ENCODE data around the gene CEP120. TPM values are rescaled to one million over a fixed set of nuclear protein-coding genes. Genes with fewer than 3 reads are reported as not detected.
"Not testable (repeated sequence)": the region's sequence is repeated elsewhere in the genome, so short reads cannot be mapped to it uniquely, and the experiment has no call there.

Gene CEP120
- polyA plus RNA-seq, 10 donors, result 10.2 to 16.2 (median 13.8) TPM

DNA sequence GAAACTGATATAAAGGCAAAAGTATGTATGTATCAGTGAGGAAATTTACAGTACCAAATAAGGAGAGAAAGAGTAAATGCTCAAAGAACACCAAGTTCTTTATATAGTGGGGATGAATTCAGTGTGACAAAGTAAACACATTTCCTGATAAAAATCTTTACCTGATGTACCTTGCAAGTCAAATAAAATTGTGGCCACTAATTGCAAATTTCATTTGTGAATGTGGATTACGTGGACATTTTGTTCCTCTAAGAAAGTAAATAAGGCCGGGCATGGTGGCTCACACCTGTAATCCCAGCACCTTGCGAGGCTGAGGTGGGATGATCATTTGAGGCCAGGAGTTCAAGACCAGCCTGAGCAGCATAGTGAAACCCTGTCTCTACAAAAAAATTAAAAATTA is 25.7 kb downstream of the CEP120 start:
- no peak for DNase-seq

DNA sequence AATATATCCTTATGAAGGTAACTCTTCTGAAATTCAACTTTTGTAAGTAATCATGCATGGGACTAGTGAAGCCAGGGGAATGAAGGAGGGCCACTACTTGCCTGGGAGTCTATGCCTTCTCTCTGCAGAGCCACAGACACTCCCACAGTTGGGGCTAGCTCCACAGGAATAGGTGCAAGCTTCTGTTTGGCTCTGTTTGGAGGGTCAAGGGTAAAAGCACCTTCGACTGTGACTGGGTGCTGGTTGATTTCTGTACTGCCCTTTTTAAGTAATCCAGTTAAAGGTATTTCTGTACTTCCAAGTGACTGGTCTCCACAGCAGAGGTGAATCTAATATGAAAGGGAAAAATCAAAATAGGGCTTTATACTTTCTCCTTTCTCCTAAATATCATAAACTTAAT is 32.2 kb downstream of the CEP120 start:
- DNase-seq, result no peak

DNA sequence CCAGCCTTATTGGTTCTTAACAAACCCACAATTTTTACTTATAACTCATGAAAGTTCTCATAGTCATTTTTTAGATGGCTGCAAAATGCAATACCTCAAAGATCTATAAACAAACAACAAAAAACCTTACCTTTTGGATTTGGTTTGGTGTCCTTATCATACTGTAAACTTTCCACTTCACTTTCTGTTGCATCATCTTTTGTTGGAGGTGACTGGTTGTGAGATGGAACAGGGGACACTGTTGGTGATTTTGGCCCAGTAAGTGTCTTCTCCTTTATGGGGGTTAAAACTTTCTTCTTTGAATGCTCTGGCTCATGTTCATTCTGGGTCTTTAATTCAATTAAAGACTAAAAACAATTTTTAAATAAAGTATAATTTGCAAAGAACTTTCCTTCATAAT is 33.4 kb downstream of the CEP120 start:
- no peak for DNase-seq

DNA sequence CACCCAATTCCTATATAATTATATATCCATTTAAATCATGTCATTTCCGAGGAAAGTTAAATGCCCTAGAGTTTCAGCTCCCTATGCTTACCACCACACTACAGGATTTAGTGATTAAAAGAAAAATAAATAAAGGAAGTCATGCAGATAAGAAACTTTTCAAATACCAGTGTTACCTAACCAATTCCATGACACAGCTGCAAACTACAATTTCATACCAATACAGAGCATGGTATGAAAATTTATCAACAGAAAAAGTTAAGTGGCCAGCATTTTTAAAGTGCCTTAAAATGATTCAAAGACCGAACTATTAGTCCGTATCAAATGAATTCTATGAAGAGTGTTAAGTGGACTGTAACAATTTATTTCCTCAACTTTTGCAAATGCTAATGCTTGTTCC is 35.9 kb downstream of the CEP120 start:
- DNase-seq, result no peak

DNA sequence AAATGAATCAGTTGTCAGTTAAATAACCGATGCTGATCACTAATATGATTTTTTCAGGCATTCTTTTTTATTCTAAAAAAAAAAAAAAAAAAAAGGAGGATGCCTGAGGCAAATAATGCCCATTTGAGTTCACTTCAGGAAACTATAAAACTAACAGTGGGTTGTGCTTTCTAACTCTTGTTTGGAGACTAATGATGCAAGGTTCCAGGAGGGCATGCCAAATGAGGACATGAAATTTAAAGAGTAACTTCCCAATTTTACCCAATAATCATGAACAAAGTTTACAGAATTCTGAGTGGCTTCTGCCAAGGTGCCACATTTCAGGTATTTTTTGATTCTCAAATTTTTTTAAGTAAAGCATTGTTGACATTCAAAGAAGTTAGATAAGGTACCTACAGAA is 41.0 kb downstream of the CEP120 start:
- DNase-seq, result no peak

DNA sequence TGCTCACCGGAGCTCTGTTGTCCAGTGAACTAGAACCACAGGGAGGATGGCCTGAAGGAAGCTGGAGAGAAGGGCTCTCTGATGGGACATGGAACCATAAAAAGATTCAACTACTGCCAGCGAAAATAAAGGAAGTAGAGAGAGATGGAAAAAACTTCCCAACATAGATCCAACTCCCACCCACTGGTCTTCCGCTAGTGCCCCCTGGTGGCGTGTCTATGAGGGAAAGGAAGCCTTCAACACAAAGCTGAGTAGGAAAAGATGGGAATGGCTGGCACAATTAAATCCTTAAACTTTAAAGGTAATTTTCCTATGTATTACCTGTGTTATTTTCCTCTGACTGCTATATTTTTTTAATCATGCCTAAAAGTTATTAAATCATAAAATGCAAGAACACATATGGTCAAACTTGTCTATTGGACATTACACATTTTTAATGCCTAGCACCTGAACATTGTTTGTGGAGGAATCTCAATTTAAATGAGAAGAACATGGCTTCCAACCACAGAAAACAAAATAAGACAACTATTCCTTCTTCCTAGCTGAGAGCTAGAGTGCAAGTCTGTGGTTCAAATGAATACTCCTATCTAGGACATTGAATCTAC is 51.5 kb downstream of the CEP120 start:
- peak in 1 of 3 donors; percentile 18 for DNase-seq

DNA sequence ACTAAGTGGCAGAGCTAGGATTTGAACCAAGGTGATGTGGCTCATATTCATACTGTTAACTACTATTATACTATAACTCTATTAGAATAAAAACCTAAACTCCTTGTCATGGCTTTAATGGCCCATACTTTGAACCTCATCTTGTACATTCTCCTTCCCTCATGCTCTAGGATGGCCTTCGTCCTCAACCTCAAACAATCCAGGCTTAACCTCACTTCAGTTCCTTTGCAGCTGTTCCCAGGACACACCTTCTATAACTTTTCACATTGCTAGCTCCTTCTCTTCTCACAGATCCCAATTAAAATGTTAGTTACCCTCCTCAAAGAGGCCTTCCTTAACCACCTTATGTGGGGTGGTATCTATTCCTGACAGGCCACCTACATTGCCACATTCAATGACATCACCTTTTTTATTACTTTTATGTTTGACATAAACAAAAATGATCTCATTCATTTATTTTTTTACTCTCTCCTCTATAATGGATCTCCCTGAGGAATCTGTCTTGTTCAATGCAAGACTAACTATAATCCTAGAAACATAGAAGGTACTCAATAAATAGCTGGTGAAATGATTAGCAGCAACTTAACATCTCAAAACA is 53.7 kb downstream of the CEP120 start:
- DNase-seq, result no peak

DNA sequence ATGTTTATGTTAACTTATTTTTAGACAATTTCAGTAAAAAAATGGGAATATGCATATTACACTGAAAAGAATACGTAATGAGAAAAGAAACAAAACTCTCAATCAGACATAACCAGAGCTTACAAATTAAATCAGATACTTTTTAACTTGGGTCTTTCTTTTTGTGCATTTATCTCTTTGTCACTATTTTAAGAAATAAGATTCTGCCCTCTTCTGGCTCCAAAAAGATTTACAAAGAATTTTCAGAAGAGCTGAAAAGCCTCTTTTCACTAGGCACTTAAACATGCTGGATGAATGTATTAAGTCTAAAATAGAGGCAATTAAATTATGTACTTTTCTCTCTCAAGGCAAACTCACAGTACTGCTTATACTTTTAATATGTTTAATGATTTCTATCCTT is 55.5 kb downstream of the CEP120 start:
- DNase-seq, result peak in 1 of 3 donors; percentile 25

DNA sequence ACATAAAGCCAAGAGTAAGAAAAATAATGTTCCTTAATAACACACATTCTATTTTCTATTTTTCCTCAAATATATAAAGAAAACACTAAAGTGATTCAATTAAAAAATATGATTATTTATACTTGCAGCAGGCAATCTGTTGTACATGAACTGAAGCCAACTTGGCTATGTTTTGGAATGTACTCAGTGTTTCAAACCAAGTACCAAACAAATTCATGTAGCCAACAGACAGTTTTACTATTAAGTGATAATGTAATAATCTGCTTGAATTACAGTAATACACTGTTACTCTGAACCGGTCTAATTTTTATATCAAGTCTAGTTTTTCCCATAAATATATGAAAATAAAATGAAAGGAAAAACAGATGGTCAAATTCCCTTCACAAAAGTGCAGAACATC is 58.0 kb downstream of the CEP120 start:
- DNase-seq, result peak; percentile 6 to 59 (median 35)

DNA sequence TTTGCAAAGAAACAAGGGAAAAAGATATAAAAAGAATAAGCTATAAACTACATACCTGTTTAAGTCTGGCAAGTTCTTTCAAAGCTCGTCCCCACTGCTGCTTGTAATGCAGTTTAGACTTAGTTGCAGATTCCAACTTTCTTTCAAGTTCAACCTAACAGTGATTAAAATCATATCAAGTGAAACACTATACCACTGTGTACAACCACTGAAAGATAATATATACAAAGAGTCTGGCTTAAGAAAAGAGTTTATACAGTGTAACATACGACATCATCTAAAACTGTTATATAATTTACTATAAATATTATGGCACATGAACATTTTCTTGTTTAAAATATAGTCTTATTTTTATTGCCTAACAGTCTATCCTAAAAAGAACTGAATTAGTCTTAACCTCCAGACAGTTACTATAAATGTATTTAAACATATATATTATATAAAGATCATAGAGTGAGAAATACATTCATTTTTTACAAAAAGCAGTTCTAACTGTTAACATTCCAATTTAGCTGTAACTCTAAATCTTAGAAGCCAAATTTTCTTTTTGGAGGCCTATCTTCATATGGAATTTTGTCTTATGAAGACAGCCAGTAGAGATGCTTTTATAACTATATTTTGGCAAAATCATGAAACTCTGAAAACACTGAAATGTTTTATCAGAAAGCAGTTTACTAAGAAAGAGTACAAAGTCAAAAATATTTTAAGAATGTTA is 58.6 kb downstream of the CEP120 start:
- peak in 1 of 3 donors; percentile 21 for DNase-seq

DNA sequence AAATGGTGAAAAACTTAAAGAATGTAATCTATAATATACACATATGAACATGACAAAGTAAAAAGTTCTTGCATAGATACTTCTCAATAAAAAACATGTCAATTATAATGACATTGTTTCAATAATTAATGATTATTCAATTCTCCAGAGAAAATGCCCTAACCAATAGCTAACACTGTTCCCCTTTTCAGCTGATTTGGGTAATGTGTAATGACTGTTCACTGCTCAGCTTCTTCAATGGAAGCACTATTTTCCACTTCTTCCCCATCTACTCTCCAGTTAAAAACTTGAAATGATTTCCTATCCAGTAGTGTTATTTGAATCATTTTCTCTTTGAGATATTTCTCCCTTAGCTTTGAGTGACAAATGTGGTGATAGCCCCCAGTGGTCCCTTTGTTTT is 62.3 kb downstream of the CEP120 start:
- DNase-seq, result no peak

DNA sequence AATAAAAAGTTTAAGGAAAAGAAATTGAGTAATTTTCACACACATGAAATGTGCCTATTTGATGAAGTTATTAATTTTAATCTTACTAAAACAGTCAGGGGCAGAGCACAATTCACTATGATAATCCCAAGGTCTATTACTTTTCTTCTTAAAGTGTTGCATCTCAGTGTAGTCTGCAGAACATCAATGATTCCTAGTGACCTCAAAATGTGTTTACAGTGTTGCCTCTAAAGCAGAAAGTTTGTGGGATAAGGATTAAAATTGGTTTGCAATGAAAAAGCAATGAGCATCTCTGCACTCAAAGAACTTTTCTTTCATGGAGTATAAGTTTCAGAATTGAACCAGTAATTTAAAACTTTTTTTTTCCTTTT is 63.0 kb downstream of the CEP120 start:
- no peak for DNase-seq

DNA sequence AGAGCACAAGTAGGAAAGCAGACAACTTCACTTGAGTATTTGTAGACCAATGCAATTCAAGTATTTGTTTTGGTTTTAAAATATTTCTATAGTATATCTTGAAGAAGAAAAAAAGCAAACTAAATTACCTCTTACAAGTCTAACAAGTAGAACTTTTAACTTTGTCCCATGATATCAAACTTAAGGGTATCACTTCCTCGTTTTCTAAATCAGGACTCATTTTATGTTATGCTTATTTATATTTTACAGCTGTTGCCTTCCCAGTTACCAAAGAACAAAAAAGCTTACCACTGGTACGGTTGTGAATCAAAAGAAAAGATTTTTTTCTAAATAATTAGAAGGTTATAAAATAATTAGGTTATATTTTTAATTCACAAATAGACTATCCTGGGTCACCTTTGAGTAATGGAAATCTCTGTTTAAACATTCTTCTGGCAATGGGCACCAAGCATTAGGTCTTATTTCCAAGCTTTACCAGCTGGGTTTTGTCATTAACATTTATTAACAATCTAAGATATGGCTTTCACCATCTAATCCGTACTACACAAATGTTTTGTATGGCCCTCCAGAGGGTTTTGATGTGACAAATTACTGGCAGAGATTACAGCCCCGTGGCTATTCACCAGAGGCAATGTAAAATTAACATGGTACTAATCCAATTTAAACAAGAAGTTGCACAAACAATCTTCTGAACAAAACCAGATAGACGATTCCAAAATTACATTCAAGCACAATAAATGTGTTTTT is 63.6 kb downstream of the CEP120 start:
- DNase-seq, result peak in 2 of 3 donors; percentile 8 to 25

DNA sequence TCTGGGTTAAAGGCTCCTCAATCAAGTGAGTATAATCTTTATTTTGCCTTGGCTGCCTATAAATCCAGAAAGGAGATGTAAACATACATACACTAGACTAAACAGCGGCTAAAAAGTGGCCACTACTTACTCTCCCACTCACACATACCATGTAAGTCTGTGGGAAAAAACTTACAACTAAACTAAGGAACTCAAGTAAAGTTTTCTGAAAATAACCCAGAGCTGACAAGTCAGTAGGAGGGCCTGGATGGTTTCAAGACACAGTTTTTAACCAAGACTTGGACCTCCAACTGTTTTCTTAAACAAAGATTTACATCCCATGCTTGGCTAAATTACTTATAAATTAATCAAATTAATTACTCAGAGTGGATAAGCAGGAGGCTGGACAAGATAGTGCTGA is 64.5 kb downstream of the CEP120 start:
- no peak for DNase-seq

DNA sequence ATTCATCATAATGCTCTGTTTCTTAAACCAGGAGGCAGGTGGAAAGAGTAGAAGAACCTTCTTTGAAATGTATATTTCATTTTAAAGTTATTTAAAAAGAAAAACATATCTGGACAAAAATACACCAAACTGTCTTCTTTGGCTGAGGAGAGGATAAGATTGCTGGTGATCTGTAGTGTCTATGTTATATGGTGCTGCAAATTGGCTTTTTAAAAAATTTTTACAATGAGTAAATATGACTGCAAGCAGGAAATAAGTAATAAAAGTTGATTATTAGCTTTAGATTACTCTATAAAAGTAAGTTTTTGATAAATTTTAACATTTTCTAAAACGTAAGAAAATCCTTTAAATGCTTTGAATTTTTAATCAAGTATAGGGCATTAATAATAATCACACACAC is 64.9 kb downstream of the CEP120 start:
- DNase-seq, result no peak

DNA sequence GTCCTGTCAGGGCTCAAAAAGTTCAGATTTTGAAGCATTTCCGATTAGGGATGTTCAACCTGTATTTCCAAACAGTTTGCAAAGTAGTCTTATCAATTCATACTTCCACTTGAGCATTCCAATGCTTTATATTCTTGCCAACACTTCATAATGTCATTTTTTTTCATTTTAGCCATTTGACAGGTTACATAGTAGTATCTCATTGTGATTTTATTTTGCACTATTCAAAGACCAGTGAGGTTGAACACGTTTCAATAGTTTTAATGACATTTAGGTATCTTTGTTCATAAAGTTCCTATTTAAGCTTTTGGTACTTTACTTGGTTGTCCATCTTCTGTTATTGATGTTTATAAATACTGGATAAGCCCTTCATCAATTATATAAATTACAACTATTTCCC is 71.4 kb downstream of the CEP120 start:
- no peak for DNase-seq

DNA sequence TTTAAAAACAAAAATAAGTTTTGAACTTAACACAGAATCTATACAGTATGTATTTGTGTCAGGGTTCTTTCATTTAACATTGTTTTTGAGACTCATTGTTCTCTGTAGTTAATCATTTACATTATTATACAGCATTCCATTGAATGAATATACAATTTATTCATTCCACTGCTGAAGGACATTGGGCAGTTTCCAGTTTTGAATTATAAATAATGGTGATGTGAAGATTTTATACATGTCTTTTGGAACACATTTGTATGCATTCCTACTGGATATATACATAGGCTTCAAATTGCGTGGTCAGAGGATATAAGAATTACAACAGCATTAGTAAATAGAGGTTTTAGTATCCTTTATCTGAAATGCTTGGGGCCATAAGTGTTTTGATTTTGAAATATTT is 72.0 kb downstream of the CEP120 start:
- no peak for DNase-seq

DNA sequence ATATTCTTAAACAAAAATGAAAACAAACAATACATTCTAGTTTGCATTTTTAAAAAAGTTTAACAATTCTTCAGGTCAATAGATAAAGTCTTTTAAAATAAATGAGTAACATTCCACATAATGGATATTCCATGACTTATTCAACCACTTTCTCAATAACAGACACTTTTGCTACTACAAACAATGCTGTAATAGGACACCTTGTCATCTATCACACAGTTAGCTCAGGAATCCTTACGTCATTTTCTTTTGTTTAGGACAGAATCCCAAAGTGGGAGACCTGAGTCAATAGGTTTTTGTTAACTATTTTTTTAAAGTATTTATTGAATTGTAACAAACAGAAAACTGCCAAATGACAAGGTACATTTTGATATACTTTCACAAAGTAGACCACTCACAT is 72.5 kb downstream of the CEP120 start:
- DNase-seq, result no peak

DNA sequence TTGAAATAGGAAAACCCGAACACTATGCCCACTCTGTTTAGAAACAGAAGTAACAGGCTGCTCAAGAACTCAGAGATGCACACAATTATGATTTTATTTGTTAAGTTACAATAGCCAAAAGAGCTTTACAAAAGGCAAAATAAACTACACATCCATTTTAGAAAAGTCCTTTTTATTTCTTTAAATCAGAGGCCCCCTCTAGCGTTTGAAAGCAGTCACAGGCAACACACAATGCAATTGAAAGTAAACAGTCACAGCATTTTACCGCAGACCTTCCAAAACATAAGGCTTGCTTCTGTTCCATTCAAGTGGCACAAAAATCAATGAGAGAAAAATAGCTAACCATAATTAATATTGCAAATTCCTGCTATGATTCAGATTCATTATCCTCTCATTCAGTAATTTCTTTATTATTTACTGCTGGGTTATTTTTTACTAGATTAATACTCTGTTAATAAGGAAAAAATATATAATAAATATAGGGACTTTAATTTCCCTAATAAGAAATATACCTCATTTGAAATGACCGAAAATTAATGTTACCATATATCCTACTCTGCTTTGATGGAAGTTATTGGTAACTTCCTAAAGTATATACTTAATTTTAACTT is 78.3 kb downstream of the CEP120 start:
- DNase-seq, result peak; percentile 34 to 64 (median 38)

DNA sequence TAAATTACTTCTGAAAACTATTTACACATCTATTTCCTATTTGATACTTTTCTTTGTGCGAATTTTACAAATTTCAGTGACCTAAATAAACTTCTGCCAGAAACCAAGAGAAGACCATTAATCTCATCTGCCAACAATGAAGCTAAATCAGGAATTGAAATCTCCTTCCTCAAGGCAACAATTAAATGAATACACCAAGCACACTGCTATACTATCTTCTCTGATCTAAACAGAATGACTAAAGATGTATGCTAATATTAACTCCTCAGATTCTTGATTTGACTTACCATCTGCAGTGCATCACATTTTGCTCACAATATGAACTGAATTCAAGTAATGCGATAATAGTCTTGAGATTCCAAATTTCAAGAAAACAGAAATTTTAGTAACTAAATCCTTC is 82.3 kb downstream of the CEP120 start:
- no peak for DNase-seq

DNA sequence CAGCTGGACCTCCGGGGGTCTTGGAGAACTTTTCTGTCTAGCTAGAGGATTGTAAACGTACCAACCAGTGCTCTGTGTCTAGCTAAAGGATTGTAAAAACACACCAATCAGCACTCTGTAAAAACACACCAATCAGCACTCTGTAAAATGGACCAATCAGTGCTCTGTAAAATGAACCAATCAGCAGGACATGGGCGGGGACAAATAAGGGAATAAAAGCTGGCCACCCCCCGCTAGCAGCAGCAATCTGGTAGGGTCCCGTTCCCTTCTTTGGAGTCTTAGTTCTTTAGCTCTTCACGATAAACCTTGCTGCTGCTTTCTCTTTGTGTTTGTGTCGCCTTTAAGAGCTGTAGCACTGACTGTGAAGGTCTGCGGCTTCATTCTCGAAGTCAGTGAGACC is 114.8 kb downstream of the CEP120 start:
- DNase-seq, result not testable (repeated sequence)

DNA sequence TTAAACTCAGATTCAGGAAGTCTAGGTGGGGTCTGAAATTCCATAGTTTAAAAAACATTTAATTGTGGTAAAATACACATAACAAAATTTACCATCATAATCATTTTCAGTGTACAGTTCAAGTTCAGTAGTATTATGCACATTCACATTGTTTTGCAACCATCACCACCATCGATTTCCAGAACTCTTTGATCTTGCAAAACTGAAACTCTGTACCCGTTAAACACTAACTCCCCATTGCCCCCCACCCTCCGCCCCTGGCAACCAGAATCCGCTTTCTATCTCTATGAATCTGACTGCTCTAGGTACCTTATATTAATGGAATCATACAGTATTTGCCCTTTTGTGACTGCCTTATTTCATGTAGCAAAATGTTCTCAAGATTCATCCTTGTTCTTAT is 117.5 kb downstream of the CEP120 start:
- no peak for DNase-seq
